Aorta (tissue), 5 donors: ENCODE results near the gene C1orf74. TPM values are rescaled to one million over a fixed set of nuclear protein-coding genes. Genes with fewer than 3 reads are reported as not detected.

Experiments
- ATAC-seq: fragments of 200-7000 bp; cut with Tn5 transposase; one replicate; pipeline ENCODE4 v1.9.1; 2022; ENCODE audit warnings: moderate library complexity; ENCODE audit not compliant: low FRiP score
- DNase-seq, 2 donors: peaks; one replicate each; pipeline ENCODE4 v3.0.0-alpha.2; 2020
- H3K27ac ChIP-seq, 2 donors: one replicate each; pipeline ENCODE4 v1.5.1; 2013; ENCODE audit warnings: low read length in 2 of 2, mild to moderate bottlenecking in 2 of 2, moderate library complexity in 2 of 2, control low read depth in 1 of 2, inconsistent platforms in 1 of 2, low read depth in 1 of 2
- H3K27me3 ChIP-seq, 2 donors: one replicate each; pipeline ENCODE4 v1.6.1; 2013; ENCODE audit warnings: control low read depth in 1 of 2, low read length in 1 of 2, mild to moderate bottlenecking in 1 of 2, moderate library complexity in 1 of 2; ENCODE audit not compliant: insufficient read depth in 2 of 2, control insufficient read depth in 1 of 2
- H3K36me3 ChIP-seq, 2 donors: one replicate each; pipeline ENCODE4 v1.6.1; 2013; ENCODE audit warnings: control low read depth in 1 of 2, low read length in 1 of 2, mild to moderate bottlenecking in 1 of 2; ENCODE audit not compliant: insufficient read depth in 2 of 2, control insufficient read depth in 1 of 2
- H3K4me1 ChIP-seq, 2 donors: one replicate each; pipeline ENCODE4 v1.6.1; 2013; ENCODE audit warnings: low read length in 2 of 2, control low read depth in 1 of 2, mild to moderate bottlenecking in 1 of 2, moderate library complexity in 1 of 2; ENCODE audit not compliant: insufficient read depth in 2 of 2, control insufficient read depth in 1 of 2
- H3K4me3 ChIP-seq, 2 donors: one replicate each; pipeline ENCODE4 v1.5.1; 2013; ENCODE audit warnings: low read length in 2 of 2, control low read depth in 1 of 2, mild to moderate bottlenecking in 1 of 2
- H3K9me3 ChIP-seq: one replicate; pipeline ENCODE4 v1.6.1; 2013; ENCODE audit warnings: mild to moderate bottlenecking, low read length; ENCODE audit not compliant: control insufficient read depth
- WGBS, 2 donors: extraction: QIAGEN DNeasy Blood & Tissue Kit; methylation state at CpG; one replicate each; pipeline ENCODE4 v1.1.7; 2013; 5-methylcytosine and 5-hydroxymethylcytosine counted together
- intact Hi-C, 2 donors: fragments of 100-400 bp; cut with DNase I; formaldehyde crosslinking; loops; one replicate each; pipeline versions ENCODE4 v1.14.2 to v1.15.0; 2022
- polyA plus RNA-seq, 2 donors: library from polyadenylated mRNA; stranded (reverse); fragments of 200-250 nt; gene quantifications; one replicate each; pipeline ENCODE4 v1.2.3, GENCODE V29; 2013
- total RNA-seq, 2 donors: library from RNA; stranded (reverse); fragmentation: NEBNext Ultra II Directional; extraction: Animal tissue kit (Norgen Biotek cat#: 25700); gene quantifications; one replicate each; pipeline ENCODE4 v1.2.1, GENCODE V29; 2021
- donor health status: healthy with polysubstance abuse.
- donor health status: Bipolar disorder and iron deficiency.
- donor health status: DM: no; HTN: no; CAD: no.
- donor health status: DM: no; HTN: no; CAD: no.
- donor health status: DM: yes; HTN: yes; CAD: no.

C1orf74 gene
- total and polyA plus RNA-seq, 4 donors: 0.69 to 1.6 (median 0.93) TPM

- H3K27ac ChIP-seq: no peak overlapping the region
- H3K9me3 ChIP-seq: no peaks in the 10 kb centered on the region
- no peak overlapping the region for H3K4me3 ChIP-seq
- DNase-seq (no peak), ATAC-seq (no peak)
- H3K27me3 ChIP-seq: no peaks in the 10 kb centered on the region
- intact Hi-C loops: loop anchor here in 1 of 2 donors (5.0 kb wide), 1 partner anchor 35 kb away; no protein-coding TSS in a partner anchor
- no peaks in the 10 kb centered on the region for H3K36me3 ChIP-seq
- H3K4me1 ChIP-seq: no peaks in the 10 kb centered on the region
- 52 to 55% methylated on average over 7 of the region's 7 CpGs for WGBS, 2 donors
Observed at GRCh38 chr1:209822706-209823105, 38.3 kb upstream of the C1orf74 start.

- no peak for DNase-seq
- 36 to 52% methylated on average over 4 of the region's 4 CpGs for WGBS, 2 donors
Observed at GRCh38 chr1:209820986-209821385, 36.6 kb upstream of the C1orf74 start.

GRCh38 chr1:209819058-209819457, 34.7 kb upstream of the C1orf74 start:
- intact Hi-C loops: no loop called here
- Histone ChIP-seq H3K4me1 (no peaks in the 10 kb centered on the region), H3K27me3 (no peaks in the 10 kb centered on the region), H3K9me3 (no peaks in the 10 kb centered on the region), H3K36me3 (no peaks in the 10 kb centered on the region), H3K4me3 (no peak overlapping the region), H3K27ac (no peak overlapping the region)
- DNase-seq (no peak), ATAC-seq (no peak)
- 29 to 50% methylated on average over 1 of the region's 1 CpG for WGBS, 2 donors

More at GRCh38 chr1:209820986-209821385, 36.6 kb upstream of the C1orf74 start:
- no peak for ATAC-seq
- Histone ChIP-seq H3K27me3 (no peaks in the 10 kb centered on the region), H3K9me3 (no peaks in the 10 kb centered on the region), H3K36me3 (no peaks in the 10 kb centered on the region), H3K27ac (no peak overlapping the region), H3K4me1 (no peaks in the 10 kb centered on the region), H3K4me3 (no peak overlapping the region)
- intact Hi-C loops: loop anchor here in 1 of 2 donors (5.0 kb wide), 1 partner anchor 34 kb away; no protein-coding TSS in a partner anchor

GRCh38 chr1:209817691-209818090, 33.3 kb upstream of the C1orf74 start:
- Histone ChIP-seq H3K36me3 (no peaks in the 10 kb centered on the region), H3K4me1 (no peaks in the 10 kb centered on the region), H3K27me3 (no peaks in the 10 kb centered on the region), H3K9me3 (no peaks in the 10 kb centered on the region), H3K27ac (no peak overlapping the region), H3K4me3 (no peak overlapping the region)
- intact Hi-C loops: no loop called here
- DNase-seq (no peak), ATAC-seq (no peak)
- 83 to 91% methylated on average over 1 of the region's 1 CpG for WGBS, 2 donors

GRCh38 chr1:209816923-209817322, 32.6 kb upstream of the C1orf74 start:
- H3K4me1 ChIP-seq: no peaks in the 10 kb centered on the region
- no peaks in the 10 kb centered on the region for H3K9me3 ChIP-seq
- H3K36me3 ChIP-seq: no peaks in the 10 kb centered on the region
- no peak overlapping the region for H3K4me3 ChIP-seq
- no peaks in the 10 kb centered on the region for H3K27me3 ChIP-seq
- no peak for ATAC-seq
- intact Hi-C loops: no loop called here
- no peak for DNase-seq
- WGBS, 2 donors: 61 to 74% methylated on average over 3 of the region's 3 CpGs
- no peak overlapping the region for H3K27ac ChIP-seq

DNA sequence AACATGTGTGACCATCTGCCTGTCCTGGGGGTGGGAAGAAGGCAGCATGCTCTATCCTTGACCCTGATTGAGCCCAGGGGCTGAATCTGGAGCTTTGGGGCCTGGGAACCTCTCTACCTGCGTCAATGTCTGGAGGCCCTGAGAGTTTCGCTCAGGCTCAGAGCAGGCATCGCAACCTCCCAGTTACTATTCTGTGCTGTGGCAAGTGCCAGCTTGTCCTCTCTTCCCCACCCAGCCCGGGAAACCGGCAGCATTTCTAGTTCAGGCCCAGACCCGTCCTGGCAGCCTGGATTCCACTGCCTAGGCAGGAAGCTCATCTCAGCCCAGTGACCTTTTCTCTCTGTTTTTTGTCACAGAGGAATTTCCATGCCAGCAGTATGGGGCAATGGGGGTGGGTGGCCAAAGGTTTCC, 31.6 kb upstream of the C1orf74 start:
- intact Hi-C loops: no loop called here
- no peaks in the 10 kb centered on the region for H3K36me3 ChIP-seq
- no peak overlapping the region for H3K4me3 ChIP-seq
- H3K4me1 ChIP-seq: no peaks in the 10 kb centered on the region
- 74 to 86% methylated on average over 6 of the region's 6 CpGs for WGBS, 2 donors
- H3K27me3 ChIP-seq: no peaks in the 10 kb centered on the region
- no peaks in the 10 kb centered on the region for H3K9me3 ChIP-seq
- DNase-seq: no peak
- ATAC-seq: no peak
- H3K27ac ChIP-seq: no peak overlapping the region

GRCh38 chr1:209815490-209815889, 31.1 kb upstream of the C1orf74 start:
- Histone ChIP-seq H3K9me3 (no peaks in the 10 kb centered on the region), H3K4me3 (no peak overlapping the region), H3K27ac (no peak overlapping the region), H3K27me3 (no peaks in the 10 kb centered on the region), H3K4me1 (no peaks in the 10 kb centered on the region), H3K36me3 (no peaks in the 10 kb centered on the region)
- 81 to 83% methylated on average over 3 of the region's 3 CpGs for WGBS, 2 donors
- no peak for ATAC-seq
- intact Hi-C loops: no loop called here
- no peak for DNase-seq

- Histone ChIP-seq H3K27me3 (no peaks in the 10 kb centered on the region), H3K4me1 (no peaks in the 10 kb centered on the region), H3K36me3 (no peaks in the 10 kb centered on the region), H3K9me3 (no peaks in the 10 kb centered on the region), H3K4me3 (no peak overlapping the region), H3K27ac (no peak overlapping the region)
- intact Hi-C loops: no loop called here
- ATAC-seq (no peak), DNase-seq (no peak)
- WGBS, 2 donors: 91 to 95% methylated on average over 4 of the region's 4 CpGs
Observed at GRCh38 chr1:209813902-209814301, 29.5 kb upstream of the C1orf74 start.

- intact Hi-C loops: no loop called here
- H3K27ac ChIP-seq: no peak overlapping the region
- ATAC-seq: no peak
- WGBS, 2 donors: 83 to 87% methylated on average over 5 of the region's 5 CpGs
- no peak overlapping the region for H3K4me3 ChIP-seq
- H3K27me3 ChIP-seq: no peaks in the 10 kb centered on the region
- no peaks in the 10 kb centered on the region for H3K4me1 ChIP-seq
- H3K36me3 ChIP-seq: no peaks in the 10 kb centered on the region
- no peaks in the 10 kb centered on the region for H3K9me3 ChIP-seq
- DNase-seq: no peak
Observed at GRCh38 chr1:209810783-209811182, 26.4 kb upstream of the C1orf74 start.
